Neuron (in vitro differentiated cells): ENCODE measurements around the gene NOC3L.
"Not testable (repeated sequence)": the region's sequence is repeated elsewhere in the genome, so short reads cannot be mapped to it uniquely, and the experiment has no call there.

Experiments used
- H2AFZ ChIP-seq: one replicate; pipeline ENCODE4 v1.6.1; 2013; ENCODE audit warnings: low read depth, mild to moderate bottlenecking, inconsistent platforms, low read length, moderate library complexity
- H3K27me3 ChIP-seq: one replicate; pipeline ENCODE4 v1.6.1; 2013; ENCODE audit warnings: low read length; ENCODE audit not compliant: insufficient read depth
- H3K36me3 ChIP-seq: one replicate; pipeline ENCODE4 v1.6.1; 2013; ENCODE audit warnings: low read length; ENCODE audit not compliant: insufficient read depth
- H3K4me1 ChIP-seq: one replicate; pipeline ENCODE4 v1.6.1; 2013; ENCODE audit warnings: low read length; ENCODE audit not compliant: insufficient read depth
- H3K4me3 ChIP-seq: 2 replicates; pipeline ENCODE4 v1.5.1; 2013; ENCODE audit warnings: mild to moderate bottlenecking, low read length, moderate library complexity
- H3K9me3 ChIP-seq: one replicate; pipeline ENCODE4 v1.6.1; 2013; ENCODE audit warnings: low read length

The NOC3L gene

GRCh38 chr10:94362360-94363250, at the start of gene NOC3L:
TSS of gene NOC3L (minus strand) at chr10:94362939. CDS start at chr10:94362838, 101 bp downstream.
- peaks cover 10% of the 10 kb centered on the region for H3K4me1 ChIP-seq
- peak within 1 kb of the TSS; percentile 84 for H3K4me3 ChIP-seq
- peak within 1 kb of the TSS; percentile 96 for H2AFZ ChIP-seq
- H3K9me3 ChIP-seq, result no peaks in the 10 kb centered on the region
- H3K27me3 ChIP-seq, result no peaks in the 10 kb centered on the region
- peaks cover 26% of the 10 kb centered on the region for H3K36me3 ChIP-seq

- peaks cover 12% of the 10 kb centered on the region for H3K4me1 ChIP-seq
Measured at GRCh38 chr10:94412449-94412848, 49.7 kb upstream of the NOC3L start.

GRCh38 chr10:94411304-94411703, 48.6 kb upstream of the NOC3L start:
- Histone ChIP-seq H3K27me3 (no peaks in the 10 kb centered on the region), H2AFZ (no peak overlapping the region), H3K36me3 (no peaks in the 10 kb centered on the region), H3K4me3 (no peak overlapping the region), H3K9me3 (no peaks in the 10 kb centered on the region), H3K4me1 (peaks cover 12% of the 10 kb centered on the region)

More at GRCh38 chr10:94412449-94412848, 49.7 kb upstream of the NOC3L start:
- Histone ChIP-seq H3K9me3 (no peaks in the 10 kb centered on the region), H3K4me3 (no peak overlapping the region), H3K36me3 (no peaks in the 10 kb centered on the region), H3K27me3 (no peaks in the 10 kb centered on the region), H2AFZ (no peak overlapping the region)

GRCh38 chr10:94409021-94409657, 46.4 kb upstream of the NOC3L start:
- H2AFZ ChIP-seq, result no peak overlapping the region
- H3K27me3 ChIP-seq, result no peaks in the 10 kb centered on the region
- H3K36me3 ChIP-seq, result no peaks in the 10 kb centered on the region
- peaks cover 18% of the 10 kb centered on the region for H3K4me1 ChIP-seq
- peak overlapping the region; percentile 11 for H3K4me3 ChIP-seq
- H3K9me3 ChIP-seq, result no peaks in the 10 kb centered on the region

- Histone ChIP-seq H3K9me3 (no peaks in the 10 kb centered on the region), H3K36me3 (no peaks in the 10 kb centered on the region), H3K27me3 (no peaks in the 10 kb centered on the region), H3K4me1 (peaks cover 18% of the 10 kb centered on the region), H3K4me3 (no peak overlapping the region), H2AFZ (no peak overlapping the region)
Measured at GRCh38 chr10:94407668-94408067, 44.9 kb upstream of the NOC3L start.

GRCh38 chr10:94405406-94405805, 42.7 kb upstream of the NOC3L start:
- no peak overlapping the region for H3K4me3 ChIP-seq
- H3K36me3 ChIP-seq, result no peaks in the 10 kb centered on the region
- H3K4me1 ChIP-seq, result peaks cover 18% of the 10 kb centered on the region
- no peaks in the 10 kb centered on the region for H3K9me3 ChIP-seq
- H3K27me3 ChIP-seq, result no peaks in the 10 kb centered on the region
- H2AFZ ChIP-seq, result no peak overlapping the region

- Histone ChIP-seq H3K9me3 (no peaks in the 10 kb centered on the region), H3K36me3 (no peaks in the 10 kb centered on the region), H2AFZ (peak overlapping the region; percentile 68), H3K4me3 (peak overlapping the region; percentile 79), H3K4me1 (peaks cover 9% of the 10 kb centered on the region), H3K27me3 (no peaks in the 10 kb centered on the region)
Measured at GRCh38 chr10:94403380-94404213, 40.9 kb upstream of the NOC3L start.

- H3K36me3 ChIP-seq, result no peaks in the 10 kb centered on the region
- no peaks in the 10 kb centered on the region for H3K9me3 ChIP-seq
- H3K27me3 ChIP-seq, result no peaks in the 10 kb centered on the region
- H2AFZ ChIP-seq, result peak overlapping the region; percentile 68
- H3K4me1 ChIP-seq, result peaks cover 7% of the 10 kb centered on the region
- H3K4me3 ChIP-seq, result peak overlapping the region; percentile 79
Measured at GRCh38 chr10:94402843-94403379, 40.2 kb upstream of the NOC3L start.

- Histone ChIP-seq H3K36me3 (no peaks in the 10 kb centered on the region), H2AFZ (peak within 1 kb of the TSS; percentile 68), H3K9me3 (no peaks in the 10 kb centered on the region), H3K27me3 (no peaks in the 10 kb centered on the region), H3K4me1 (peaks cover 7% of the 10 kb centered on the region), H3K4me3 (peak within 1 kb of the TSS; percentile 79)
Measured at GRCh38 chr10:94402204-94402842, 39.6 kb upstream of the NOC3L start, which contains the start of gene TBC1D12. TSS of gene TBC1D12 (plus strand) at chr10:94402541. CDS start at chr10:94402614, 73 bp downstream.

- H3K4me3 ChIP-seq, result no peak overlapping the region
- no peak overlapping the region for H2AFZ ChIP-seq
- H3K9me3 ChIP-seq, result no peaks in the 10 kb centered on the region
- H3K36me3 ChIP-seq, result no peaks in the 10 kb centered on the region
- no peaks in the 10 kb centered on the region for H3K4me1 ChIP-seq
- no peaks in the 10 kb centered on the region for H3K27me3 ChIP-seq
Measured at GRCh38 chr10:94398762-94399161, 36.0 kb upstream of the NOC3L start.

- Histone ChIP-seq H3K9me3 (no peaks in the 10 kb centered on the region), H3K4me3 (no peak overlapping the region), H3K4me1 (no peaks in the 10 kb centered on the region), H3K27me3 (no peaks in the 10 kb centered on the region), H2AFZ (no peak overlapping the region), H3K36me3 (no peaks in the 10 kb centered on the region)
Measured at GRCh38 chr10:94397549-94398370, 35.0 kb upstream of the NOC3L start.

- H3K4me3 ChIP-seq, H3K4me1 ChIP-seq, H3K27me3 ChIP-seq, H2AFZ ChIP-seq, H3K36me3 ChIP-seq, H3K9me3 ChIP-seq: not testable (repeated sequence)
Measured at GRCh38 chr10:94392117-94392516, 29.4 kb upstream of the NOC3L start.
